Endothelial cell of umbilical vein (primary cell): ENCODE data around the gene LARGE1. TPM values are rescaled to one million over a fixed set of nuclear protein-coding genes. Genes with fewer than 3 reads are reported as not detected.

Experiments used
- BruUV-seq: library from RNA; stranded (reverse); fragments of 400-500 nt; replicated peaks from 2 replicates; lab custom pipeline; 2021; lab: Mats Ljungman, UMichigan
- CTCF ChIA-PET: fragments of 300-600, 350-600 bp; sonication (Branson Sonifier 250); formaldehyde crosslinking; loops from one replicate; lab custom pipeline; 2021; ENCODE audit warnings: antibody characterized with exemption, inconsistent platforms; lab: Charles Lee
- POLR2A ChIA-PET: fragments of 300-600, 350-600 bp; sonication (Branson Sonifier 250); formaldehyde crosslinking; loops from one replicate; lab custom pipeline; 2021; ENCODE audit warnings: antibody characterized with exemption, inconsistent platforms; lab: Charles Lee
- DNase-seq: peaks from one replicate; pipeline ENCODE4 v3.0.0-alpha.2; 2011; ENCODE audit warnings: low read depth, low spot score
- FAIRE-seq: peaks from 2 replicates; lab custom pipeline; 2011; peaks lifted over from hg19 to GRCh38; lab: Jason Lieb, UNC
- H2AFZ ChIP-seq: 2 replicates; pipeline ENCODE4 v1.6.0; 2012; ENCODE audit warnings: low read depth, low read length, control low read depth, inconsistent platforms
- H3K27ac ChIP-seq: 2 replicates; pipeline ENCODE4 v1.5.1; 2011; ENCODE audit warnings: low read depth, mild to moderate bottlenecking, control low read depth, low read length, moderate library complexity; ENCODE audit not compliant: insufficient read depth
- H3K27me3 ChIP-seq, 2 experiments: 2 replicates each; pipeline versions ENCODE4 v1.6.0 to v1.6.1; 2011; ENCODE audit warnings: low read length in 2 of 2, mixed read lengths in 1 of 2; ENCODE audit not compliant: control insufficient read depth in 2 of 2, insufficient read depth in 2 of 2
- H3K36me3 ChIP-seq, 2 experiments: 2 replicates in 1 of 2; 3 replicates in 1 of 2; pipeline ENCODE4 v1.5.1; 2011; ENCODE audit warnings: low read length in 2 of 2, mild to moderate bottlenecking in 1 of 2, moderate library complexity in 1 of 2; ENCODE audit not compliant: control insufficient read depth in 2 of 2, insufficient read depth in 2 of 2; ENCODE audit errors: extremely low read depth in 1 of 2
- H3K4me1 ChIP-seq: 3 replicates; pipeline ENCODE4 v1.5.1; 2011; ENCODE audit warnings: mild to moderate bottlenecking, low read length; ENCODE audit not compliant: control insufficient read depth, insufficient read depth; ENCODE audit errors: extremely low read depth
- H3K4me2 ChIP-seq: 2 replicates; pipeline ENCODE4 v1.6.1; 2011; ENCODE audit warnings: low read length, control low read depth, mixed read lengths; ENCODE audit not compliant: insufficient read depth
- H3K4me3 ChIP-seq, 3 experiments: fragments of 200-600 bp in 1 of 3; sonication (generic), shearing (Covaris generic) in 1 of 3; replicated peaks in 1 of 3; 2 replicates each; pipeline ENCODE4 v1.5.1; 2011 to 2016; ENCODE audit warnings: control low read depth in 3 of 3, low read length in 3 of 3, mild to moderate bottlenecking in 2 of 3, inconsistent platforms in 1 of 3, low read depth in 1 of 3, moderate library complexity in 1 of 3; ENCODE audit not compliant: insufficient read depth in 1 of 3
- H3K79me2 ChIP-seq: 2 replicates; pipeline ENCODE4 v1.6.0; 2012; ENCODE audit warnings: low read length, inconsistent platforms; ENCODE audit not compliant: control insufficient read depth, insufficient read depth
- H3K9ac ChIP-seq: replicated peaks from 2 replicates; pipeline ENCODE3; 2011; ENCODE audit warnings: low read length, control low read depth; ENCODE audit not compliant: insufficient read depth; ENCODE audit errors: extremely low read depth
- H3K9me1 ChIP-seq: replicated peaks from 3 replicates; pipeline ENCODE4 v1.6.0; 2011; ENCODE audit warnings: mild to moderate bottlenecking, low read length; ENCODE audit not compliant: control insufficient read depth, insufficient read depth; ENCODE audit errors: extremely low read depth
- H3K9me3 ChIP-seq: replicated peaks from 2 replicates; pipeline ENCODE4 v1.5.1; 2012; ENCODE audit warnings: low read length, inconsistent platforms; ENCODE audit not compliant: control insufficient read depth, insufficient read depth
- H4K20me1 ChIP-seq: replicated peaks from 2 replicates; pipeline ENCODE3; 2011; ENCODE audit warnings: mild to moderate bottlenecking, low read length; ENCODE audit not compliant: control insufficient read depth, insufficient read depth; ENCODE audit errors: extremely low read depth
- CTCF ChIP-seq, 2 donors: IDR thresholded peaks; 1 replicate in 1 of 2; 2 replicates in 1 of 2; pipeline ENCODE4 v1.5.1; 2011; ENCODE audit warnings: low read length in 2 of 2, mild to moderate bottlenecking in 2 of 2, moderate library complexity in 2 of 2, control low read depth in 1 of 2, inconsistent platforms in 1 of 2, low read depth in 1 of 2; ENCODE audit not compliant: insufficient read depth in 1 of 2; ENCODE audit errors: extremely low read depth in 1 of 2
- EZH2 ChIP-seq: IDR thresholded peaks from 2 replicates; pipeline ENCODE4 v1.6.1; 2012; ENCODE audit warnings: borderline replicate concordance, low read depth, mild to moderate bottlenecking, moderate library complexity, low read length, inconsistent platforms; ENCODE audit not compliant: severe bottlenecking
- FOS ChIP-seq: IDR thresholded peaks from 2 replicates; pipeline ENCODE4 v1.6.1; 2011; ENCODE audit warnings: mild to moderate bottlenecking, low read length, moderate library complexity, borderline replicate concordance; ENCODE audit not compliant: insufficient read depth
- GATA2 ChIP-seq: IDR thresholded peaks from 2 replicates; pipeline ENCODE4 v1.7.0; 2011; ENCODE audit warnings: low read depth, mild to moderate bottlenecking, moderate library complexity, mixed read lengths, low read length; ENCODE audit not compliant: insufficient read length, insufficient read depth
- JUN ChIP-seq: IDR thresholded peaks from 2 replicates; pipeline ENCODE4 v1.6.1; 2011; ENCODE audit warnings: borderline replicate concordance, low read depth; ENCODE audit not compliant: insufficient read length, insufficient read depth
- MAX ChIP-seq: IDR thresholded peaks from 2 replicates; pipeline ENCODE4 v1.6.1; 2011; ENCODE audit not compliant: insufficient read depth, insufficient read length
- MYC ChIP-seq: IDR thresholded peaks from one replicate; pipeline ENCODE4 v1.6.1; 2011; ENCODE audit warnings: mild to moderate bottlenecking, low read depth, low read length
- POLR2A ChIP-seq: IDR thresholded peaks from 2 replicates; pipeline ENCODE4 v1.6.1; 2012; ENCODE audit warnings: low read depth, mild to moderate bottlenecking, control low read depth, low read length
- POLR2AphosphoS5 ChIP-seq: IDR thresholded peaks from 2 replicates; pipeline ENCODE4 v1.6.1; 2012; ENCODE audit warnings: low read depth, mild to moderate bottlenecking, control low read depth, low read length, moderate library complexity; ENCODE audit not compliant: insufficient read depth
- dilution Hi-C: fragments of 300-500 bp; cut with MboI; formaldehyde crosslinking; loops from one replicate; pipeline ENCODE4 v1.15.0; 2019; ENCODE audit warnings: low sequenced_read_pairs; ENCODE audit not compliant: extremely low pct_ligation_motif_present
- intact Hi-C: fragments of 100-400 bp; cut with micrococcal nuclease; formaldehyde crosslinking; loops from one replicate; pipeline ENCODE4 v1.10.0; 2022
- polyA plus RNA-seq, 4 experiments: library from polyadenylated mRNA; depleted of rRNA in 3 of 4; stranded (reverse) in 3 of 4; unstranded in 1 of 4; fragments of >200 nt; gene quantifications; 2 replicates each; pipeline versions ENCODE4 v1.2.1 to v1.2.3, GENCODE V29; 2011 to 2012; ENCODE audit warnings: missing spikeins in 1 of 4
- total RNA-seq: library from RNA; stranded (reverse); gene quantifications from 2 replicates; pipeline ENCODE4 v1.2.3, GENCODE V29; 2021

The LARGE1 gene
- total and polyA plus RNA-seq, 2 donors (not counting 3 experiments of a cell fraction or from before 2014, with no cell fraction given), result 0.95 to 4.4 TPM

GRCh38 chr22:33524511-33525260 lies 395.6 kb downstream of the LARGE1 start:
- no peak for TF ChIP-seq POLR2A
- TF ChIP-seq MYC, result no peak
- TF ChIP-seq POLR2AphosphoS5, result no peak
- no peak for TF ChIP-seq EZH2
- TF ChIP-seq FOS, result no peak
- no peak for TF ChIP-seq GATA2
- TF ChIP-seq MAX, result no peak
- no peak for TF ChIP-seq CTCF (IDR thresholded peaks at IDR 0.05; ENCODE audit: extremely low read depth in 1 of 2, insufficient read depth in 1 of 2, low read depth in 1 of 2, low read length in 2 of 2)
- TF ChIP-seq JUN, result no peak
- H3K36me3 ChIP-seq, result no peaks in the 10 kb centered on the region
- no peaks in the 10 kb centered on the region for H3K9me3 ChIP-seq
- no peaks in the 10 kb centered on the region for H3K9me1 ChIP-seq
- POLR2A ChIA-PET, result no interaction called here
- H2AFZ ChIP-seq, result no peak overlapping the region
- H3K9ac ChIP-seq, result no peak overlapping the region
- no peak overlapping the region for H3K27ac ChIP-seq
- no peak for FAIRE-seq
- H3K4me3 ChIP-seq, result no peak overlapping the region
- H3K4me2 ChIP-seq, result no peak overlapping the region
- H3K27me3 ChIP-seq, result no peaks in the 10 kb centered on the region
- CTCF ChIA-PET, result no interaction called here
- no TSS peak for BruUV-seq
- H3K4me1 ChIP-seq, result no peaks in the 10 kb centered on the region
- no peak for DNase-seq
- dilution Hi-C loops (no loop called here), intact Hi-C loops (no loop called here)
- no peaks in the 10 kb centered on the region for H3K79me2 ChIP-seq
- H4K20me1 ChIP-seq, result no peaks in the 10 kb centered on the region
